Astrocyte of the spinal cord (primary cell): Measurements from ENCODE around the gene APOBEC3A.

Experiments used
- DNase-seq: peaks from one replicate; pipeline ENCODE4 v3.0.0; 2011; ENCODE audit warnings: low read depth, low spot score
- H3K4me3 ChIP-seq: 2 replicates; pipeline ENCODE4 v1.5.1; 2011; ENCODE audit warnings: low read depth, mild to moderate bottlenecking, low read length, moderate library complexity
- in situ Hi-C: cut with HindIII; loops from 2 replicates; pipeline ENCODE4 v1.10.0; 2017; ENCODE audit warnings: low sequenced_read_pairs
- TF ChIP-seq, protein P1 (sequence below): IDR thresholded peaks from 2 replicates; pipeline ENCODE4 v1.5.1; 2012; ENCODE audit warnings: low read depth, mild to moderate bottlenecking, low read length, inconsistent platforms

Gene APOBEC3A

DNA sequence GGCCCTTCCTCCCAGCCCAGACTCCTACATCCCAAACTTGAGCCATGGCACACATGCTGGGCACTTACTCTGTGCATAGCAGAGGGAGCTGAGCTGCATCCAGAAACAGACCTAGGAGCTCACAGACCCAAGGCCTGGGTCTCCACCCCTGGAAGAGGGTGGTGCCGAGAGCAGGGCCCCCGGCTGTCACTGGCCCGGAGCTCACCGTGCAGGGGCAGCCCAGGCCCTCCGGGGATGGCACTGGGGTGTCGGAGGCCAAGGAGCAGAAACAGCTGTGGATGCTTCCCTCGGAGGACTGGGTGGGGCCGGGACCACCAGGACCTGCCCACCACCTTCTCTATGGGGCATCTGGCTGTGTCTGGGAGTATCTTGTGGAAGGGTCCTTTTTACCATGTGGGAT is 4.3 kb upstream of the APOBEC3A start:
- in situ Hi-C loops = no loop called here
- no peak overlapping the region for H3K4me3 ChIP-seq
- TF ChIP-seq, protein P1, sequence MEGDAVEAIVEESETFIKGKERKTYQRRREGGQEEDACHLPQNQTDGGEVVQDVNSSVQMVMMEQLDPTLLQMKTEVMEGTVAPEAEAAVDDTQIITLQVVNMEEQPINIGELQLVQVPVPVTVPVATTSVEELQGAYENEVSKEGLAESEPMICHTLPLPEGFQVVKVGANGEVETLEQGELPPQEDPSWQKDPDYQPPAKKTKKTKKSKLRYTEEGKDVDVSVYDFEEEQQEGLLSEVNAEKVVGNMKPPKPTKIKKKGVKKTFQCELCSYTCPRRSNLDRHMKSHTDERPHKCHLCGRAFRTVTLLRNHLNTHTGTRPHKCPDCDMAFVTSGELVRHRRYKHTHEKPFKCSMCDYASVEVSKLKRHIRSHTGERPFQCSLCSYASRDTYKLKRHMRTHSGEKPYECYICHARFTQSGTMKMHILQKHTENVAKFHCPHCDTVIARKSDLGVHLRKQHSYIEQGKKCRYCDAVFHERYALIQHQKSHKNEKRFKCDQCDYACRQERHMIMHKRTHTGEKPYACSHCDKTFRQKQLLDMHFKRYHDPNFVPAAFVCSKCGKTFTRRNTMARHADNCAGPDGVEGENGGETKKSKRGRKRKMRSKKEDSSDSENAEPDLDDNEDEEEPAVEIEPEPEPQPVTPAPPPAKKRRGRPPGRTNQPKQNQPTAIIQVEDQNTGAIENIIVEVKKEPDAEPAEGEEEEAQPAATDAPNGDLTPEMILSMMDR = no peak
- DNase-seq = no peak

DNA sequence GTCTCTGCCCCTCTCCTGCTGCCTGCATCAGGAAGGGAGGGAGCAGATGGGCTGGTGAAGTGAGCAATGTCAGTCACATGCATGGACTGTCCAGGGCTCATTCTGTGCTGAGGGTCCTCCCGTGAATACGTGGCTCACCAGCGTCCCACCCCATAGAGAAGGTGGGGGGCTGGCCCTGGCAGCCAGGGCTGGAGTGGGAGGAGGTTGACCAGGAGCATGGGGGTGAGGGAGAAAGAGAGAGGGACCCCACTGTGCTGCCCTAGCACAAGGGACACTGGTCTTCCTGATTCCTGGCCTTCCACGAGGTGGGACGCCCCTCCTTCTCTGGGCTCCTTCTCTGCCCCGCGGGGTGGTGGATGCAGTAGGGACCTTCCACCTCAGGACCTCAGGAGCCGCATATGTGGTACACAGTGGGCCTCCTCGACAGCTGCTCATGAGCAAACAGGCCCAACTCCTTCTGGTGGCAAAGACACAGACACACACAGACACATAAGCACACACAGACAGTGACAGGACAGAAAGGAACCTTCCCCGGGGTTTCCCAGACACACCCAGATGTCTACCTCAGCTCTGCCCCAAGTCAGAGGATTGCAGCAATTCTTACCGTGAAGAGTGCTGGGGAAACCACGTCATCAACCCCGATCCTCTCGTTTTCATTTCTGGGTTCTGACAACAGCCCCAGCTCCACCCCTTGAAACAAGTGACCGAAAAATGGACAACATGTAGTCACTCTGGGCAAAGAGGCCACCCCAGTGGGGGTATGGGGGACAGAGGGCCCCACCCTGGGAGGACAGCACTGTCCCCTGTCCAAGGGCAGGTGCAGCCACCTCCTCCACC is 3.6 kb upstream of the APOBEC3A start:
- TF ChIP-seq, protein P1 = no peak
- in situ Hi-C loops = no loop called here
- no peak for DNase-seq
- H3K4me3 ChIP-seq = no peak overlapping the region

DNA sequence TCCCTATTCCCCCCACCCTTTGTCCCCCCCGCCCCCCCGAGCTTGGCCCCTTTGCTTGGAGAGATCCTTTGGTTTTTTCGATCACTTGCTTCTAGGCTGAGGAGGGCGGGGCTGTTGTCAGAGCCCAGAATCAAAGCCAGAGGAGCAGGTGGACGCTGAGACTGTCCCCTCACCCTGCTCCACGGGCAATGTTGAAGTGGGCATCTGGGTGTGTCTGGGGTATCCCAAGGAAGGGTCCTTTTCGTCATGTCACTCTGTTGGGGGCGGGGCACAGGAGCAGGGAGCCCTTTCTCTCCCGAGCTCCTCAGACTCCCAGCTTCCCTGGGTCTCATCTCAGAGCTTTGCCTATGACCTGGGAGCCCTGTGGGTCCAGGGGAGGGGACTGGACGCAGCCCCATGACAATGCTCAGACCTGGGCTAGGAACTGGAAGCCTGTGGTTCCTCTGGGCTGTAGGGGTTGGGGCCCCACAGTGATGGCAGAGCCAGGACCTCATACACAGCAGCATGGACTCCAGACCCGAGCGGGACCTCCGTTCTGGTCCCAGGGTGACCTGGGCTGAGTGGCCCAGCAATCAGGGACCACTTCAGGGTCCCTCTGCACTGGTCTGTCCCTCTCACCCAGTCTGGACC is 2.9 kb upstream of the APOBEC3A start:
- DNase-seq = no peak
- TF ChIP-seq, protein P1 = no peak
- no peak overlapping the region for H3K4me3 ChIP-seq
- in situ Hi-C loops = no loop called here

DNA sequence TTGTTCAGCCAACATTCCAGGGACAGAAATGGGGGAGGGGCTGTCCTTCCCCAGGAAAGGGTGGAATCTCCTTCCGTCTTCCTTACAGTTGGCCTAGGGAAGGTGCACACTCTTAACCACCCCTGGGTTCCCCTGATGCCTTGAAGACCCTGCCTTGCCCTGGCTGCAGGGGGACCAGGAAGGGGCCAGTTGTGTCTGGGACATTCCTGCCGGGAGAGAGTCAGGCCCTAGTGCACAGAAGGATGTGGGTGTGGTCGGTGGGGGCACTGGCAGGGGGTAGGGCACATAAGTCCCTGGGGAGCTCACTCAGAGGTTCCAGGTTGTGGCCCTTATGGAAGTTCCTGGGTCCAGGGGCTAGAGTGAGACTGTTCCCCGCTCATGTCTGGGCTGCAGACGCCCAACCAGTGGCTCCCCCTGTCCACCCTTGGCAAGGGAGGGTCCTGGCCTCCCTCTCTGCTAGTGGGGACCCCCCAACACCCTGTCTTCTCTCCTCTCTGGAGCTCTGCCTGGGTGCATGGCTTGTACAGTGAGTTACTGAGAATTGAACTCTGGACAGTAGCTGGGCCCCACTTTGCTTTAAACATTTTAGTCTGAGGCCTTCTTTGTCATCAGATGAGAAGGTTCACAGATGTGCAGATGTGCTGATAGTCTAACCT is 2.0 kb upstream of the APOBEC3A start:
- in situ Hi-C loops = no loop called here
- no peak for DNase-seq
- TF ChIP-seq, protein P1 = no peak
- no peak overlapping the region for H3K4me3 ChIP-seq

DNA sequence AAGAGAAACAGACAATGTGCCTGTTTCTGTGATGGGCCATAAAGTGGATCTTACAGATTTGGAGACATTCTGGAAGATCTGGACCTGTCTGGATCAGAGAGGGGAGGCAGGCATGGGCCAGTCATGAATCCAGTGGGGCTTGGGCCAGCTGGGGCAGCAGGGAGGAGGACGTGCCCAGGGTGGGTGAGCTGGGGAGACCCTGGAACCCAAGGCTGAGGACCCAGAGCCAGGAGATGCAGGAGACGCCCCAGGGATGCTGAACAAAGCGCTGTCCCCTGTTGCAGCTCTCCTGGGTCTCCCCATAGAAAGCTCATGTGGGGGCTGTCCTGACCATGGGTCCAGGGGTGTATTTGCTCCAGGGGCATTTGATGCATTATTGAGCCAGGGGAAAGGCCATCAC is 1.5 kb upstream of the APOBEC3A start:
- TF ChIP-seq, protein P1 = no peak

DNA sequence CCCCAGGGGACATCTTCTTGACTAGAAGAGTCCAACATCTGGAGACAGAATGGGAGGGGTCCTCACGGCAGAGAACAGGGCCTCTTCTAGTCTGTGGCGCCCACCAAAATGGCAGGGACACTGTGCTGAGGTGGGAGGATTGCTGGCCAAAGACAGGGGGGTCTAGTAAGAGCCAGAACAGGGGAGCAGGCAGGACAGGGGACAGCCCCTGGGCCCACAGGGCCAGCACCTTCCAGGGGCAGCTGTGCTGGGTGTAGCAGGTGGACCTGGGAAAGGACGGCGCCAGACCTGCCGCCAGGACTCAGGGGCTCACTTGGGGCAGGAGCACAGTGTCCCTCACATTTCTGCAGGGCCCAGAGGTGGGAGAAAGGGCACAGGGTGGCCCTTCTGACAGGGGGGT is 858 bp upstream of the APOBEC3A start:
- in situ Hi-C loops = no loop called here
- TF ChIP-seq, protein P1 = no peak
- no peak for DNase-seq

More for the DNA sequence above, 1.5 kb upstream of the APOBEC3A start:
- no peak for DNase-seq
- H3K4me3 ChIP-seq = no peak overlapping the region
- in situ Hi-C loops = no loop called here

More for the DNA sequence above, 858 bp upstream of the APOBEC3A start:
- no peak overlapping the region for H3K4me3 ChIP-seq
